ENCODE results near the gene PALLD.

DNA sequence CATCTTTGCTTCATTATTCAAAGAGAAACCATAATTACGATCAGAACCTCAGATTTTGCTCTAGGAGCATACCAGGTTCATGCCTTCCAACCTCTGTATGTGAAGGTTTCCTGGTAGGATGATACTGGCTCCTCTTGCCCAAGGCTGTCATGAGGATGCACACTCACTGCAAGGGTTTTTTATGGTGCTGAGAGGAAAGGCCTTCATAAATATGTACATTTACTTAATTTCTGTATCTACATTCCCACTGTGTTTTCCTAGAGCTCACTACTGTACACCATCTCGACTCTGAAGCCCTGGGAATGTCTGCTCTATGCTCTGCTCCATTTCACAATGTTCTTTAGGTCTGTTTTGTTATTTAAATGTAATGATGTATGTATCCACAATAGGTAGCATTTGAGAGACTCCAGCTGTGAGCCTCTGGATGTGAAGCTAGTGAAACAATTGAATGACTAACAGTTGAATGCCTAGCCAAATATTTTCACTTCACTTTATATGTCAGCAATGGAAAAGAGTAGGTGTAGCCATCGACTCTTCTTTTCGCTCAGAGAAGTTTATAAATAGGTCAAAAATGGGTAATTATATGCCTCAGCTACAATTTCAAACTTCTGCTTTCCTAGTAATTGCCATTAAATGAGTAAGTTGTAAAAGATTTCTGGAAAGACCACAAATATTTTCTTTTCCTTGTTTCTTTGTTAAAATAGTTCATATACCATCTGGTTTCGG, 228.0 kb downstream of the PALLD start:
- TF ChIP-seq POLR2AphosphoS5 (IDR thresholded peaks at IDR 0.05; ENCODE audit: low read depth, low read length) (no peak), TAF1 (IDR thresholded peaks at IDR 0.05; ENCODE audit: low read depth, low read length) (no peak), POLR2A (IDR thresholded peaks at IDR 0.05; ENCODE audit: low read depth, low read length) (no peak), SPI1 (IDR thresholded peaks at IDR 0.05; ENCODE audit: low read depth, low read length) (no peak), POU2F2 (IDR thresholded peaks at IDR 0.05; ENCODE audit: low read depth, low read length) (no peak)

Measured in GM12891 (cell line).